K562 (cell line): Measurements from ENCODE around the gene TBX1. TPM values are rescaled to one million over a fixed set of nuclear protein-coding genes. Genes with fewer than 3 reads are reported as not detected.

ENCODE experiments used
- DIDO1 ChIP-seq: fragments of 450-650 bp; IDR thresholded peaks from 2 replicates; pipeline ENCODE4 v1.6.1; 2016; ENCODE audit warnings: low read depth, missing biosample characterization, missing genetic modification characterization
- GABPA ChIP-seq: fragments of 200-800 bp; sonication (Bioruptor generic); conservative IDR thresholded peaks from 2 replicates; pipeline ENCODE4 v1.6.1; 2016; ENCODE audit warnings: low read depth, missing genetic modification characterization, missing compliant biosample characterization
- GTF2E2 ChIP-seq: fragments of 200-800 bp; sonication (Bioruptor generic); IDR thresholded peaks from 2 replicates; pipeline ENCODE4 v1.6.1; 2016; ENCODE audit warnings: missing genetic modification characterization, missing compliant biosample characterization
- KDM5B ChIP-seq: fragments of 200-600 bp; sonication (generic); IDR thresholded peaks from 2 replicates; pipeline ENCODE4 v1.6.1; 2012; ENCODE audit warnings: low read depth, mild to moderate bottlenecking, moderate library complexity, low read length, control low read depth, inconsistent platforms; ENCODE audit not compliant: insufficient replicate concordance
- MCM2 ChIP-seq: fragments of 450-650 bp; IDR thresholded peaks from 2 replicates; pipeline ENCODE4 v1.6.1; 2017; ENCODE audit warnings: low read depth, mild to moderate bottlenecking
- NR3C1 ChIP-seq: sonication (generic); formaldehyde crosslinking; IDR thresholded peaks from 2 replicates; pipeline ENCODE4 v1.8.1; 2022; ENCODE audit warnings: missing genetic modification reagents
- SMAD1 ChIP-seq: fragments of 150-350 bp; IDR thresholded peaks from 2 replicates; pipeline ENCODE4 v1.6.1; 2014; ENCODE audit warnings: low read length, low read depth; ENCODE audit not compliant: partially characterized antibody
- ZFPM2 ChIP-seq: fragments of 250-450 bp; sonication (Bioruptor Pico); IDR thresholded peaks from 2 replicates; pipeline ENCODE4 v1.5.1; 2022; ENCODE audit warnings: mild to moderate bottlenecking
- ZNF133 ChIP-seq: fragments of 250-450 bp; sonication (Bioruptor Pico); IDR thresholded peaks from 2 replicates; pipeline ENCODE4 v1.4.0; 2020; ENCODE audit warnings: mild to moderate bottlenecking
- ZNF217 ChIP-seq: sonication (generic); formaldehyde crosslinking; IDR thresholded peaks from 2 replicates; pipeline ENCODE4 v1.8.0; 2022; ENCODE audit warnings: mild to moderate bottlenecking, missing genetic modification reagents
- ZNF311 ChIP-seq: fragments of 250-450 bp; sonication (Bioruptor Pico); IDR thresholded peaks from 2 replicates; pipeline ENCODE4 v1.4.0; 2020; ENCODE audit warnings: mild to moderate bottlenecking, moderate library complexity
- ZNF561 ChIP-seq: fragments of 450-650 bp; formaldehyde crosslinking; conservative IDR thresholded peaks from 2 replicates; pipeline ENCODE4 v1.4.0; 2020; ENCODE audit warnings: mild to moderate bottlenecking, moderate library complexity
- ZNF583 ChIP-seq: fragments of 250-450 bp; sonication (Bioruptor Pico); IDR thresholded peaks from 2 replicates; pipeline ENCODE4 v1.4.0; 2020
- ZNF696 ChIP-seq: fragments of 250-450 bp; sonication (Bioruptor Pico); conservative IDR thresholded peaks from 2 replicates; pipeline ENCODE4 v1.4.0; 2020; ENCODE audit warnings: mild to moderate bottlenecking, moderate library complexity
- polyA plus RNA-seq, 8 experiments: library from polyadenylated mRNA; depleted of rRNA in 4 of 8; stranded (reverse) in 5 of 8; unstranded in 3 of 8; fragments of >200 nt; fragmentation: Nextera tagmentation in 2 of 8; fragmentation: Illumina TruSeq in 1 of 8; extraction: Ambion mirVana in 2 of 8; extraction: Trizol in 1 of 8; gene quantifications; 2 replicates each; pipeline versions ENCODE4 v1.2.1 to v1.2.3, GENCODE V29; 2011 to 2014; ENCODE audit warnings: inconsistent platforms in 1 of 8, missing spikeins in 1 of 8
- total RNA-seq, 7 experiments: library from RNA; depleted of rRNA in 6 of 7; stranded (reverse); fragments of >200 nt in 6 of 7; fragmentation: Illumina TruSeq in 2 of 7; extraction: Trizol in 2 of 7; gene quantifications; 2 replicates each; pipeline versions ENCODE4 v1.2.1 to v1.2.3, GENCODE V29; 2011 to 2021; ENCODE audit warnings: low replicate concordance in 1 of 7
- TF ChIP-seq, protein P1 (sequence below): sonication (generic); formaldehyde crosslinking; IDR thresholded peaks from 2 replicates; pipeline ENCODE4 v1.8.0; 2023; ENCODE audit warnings: missing genetic modification reagents, mild to moderate bottlenecking, borderline replicate concordance
- TF ChIP-seq, protein P2 (sequence below): sonication (generic); formaldehyde crosslinking; IDR thresholded peaks from 2 replicates; pipeline ENCODE4 v1.9.0; 2022; ENCODE audit warnings: mild to moderate bottlenecking, missing genetic modification reagents
- TF ChIP-seq, protein P3 (sequence below), 2 experiments: IDR thresholded peaks; 2 replicates each; pipeline ENCODE4 v1.6.1; 2011; ENCODE audit warnings: borderline replicate concordance in 1 of 2, control low read depth in 1 of 2, low read depth in 1 of 2, low read length in 1 of 2, mild to moderate bottlenecking in 1 of 2, mixed read lengths in 1 of 2, moderate library complexity in 1 of 2; ENCODE audit not compliant: insufficient read depth in 1 of 2, insufficient read length in 1 of 2, poor library complexity in 1 of 2, severe bottlenecking in 1 of 2; ENCODE audit errors: extremely low read depth in 1 of 2
- TF ChIP-seq, protein P4 (sequence below): sonication (generic); formaldehyde crosslinking; IDR thresholded peaks from 2 replicates; pipeline ENCODE4 v1.8.1; 2023; ENCODE audit warnings: mild to moderate bottlenecking, missing genetic modification reagents
- TF ChIP-seq, protein P5 (sequence below), 2 experiments: fragments of 250-450 bp in 1 of 2; fragments of 450-650 bp in 1 of 2; sonication (Bioruptor Pico) in 1 of 2; IDR thresholded peaks; 2 replicates each; pipeline versions ENCODE4 v1.6.1 to v1.8.0; 2016 to 2021; ENCODE audit warnings: mild to moderate bottlenecking in 2 of 2, moderate library complexity in 2 of 2, missing compliant biosample characterization in 1 of 2, missing genetic modification characterization in 1 of 2

The TBX1 gene
- total and polyA plus RNA-seq, 9 of the 15 experiments (the other 6 are each of a cell fraction or from before 2014, with no cell fraction given), result 0.07 to 35.0 (median 3.9) TPM

DNA sequence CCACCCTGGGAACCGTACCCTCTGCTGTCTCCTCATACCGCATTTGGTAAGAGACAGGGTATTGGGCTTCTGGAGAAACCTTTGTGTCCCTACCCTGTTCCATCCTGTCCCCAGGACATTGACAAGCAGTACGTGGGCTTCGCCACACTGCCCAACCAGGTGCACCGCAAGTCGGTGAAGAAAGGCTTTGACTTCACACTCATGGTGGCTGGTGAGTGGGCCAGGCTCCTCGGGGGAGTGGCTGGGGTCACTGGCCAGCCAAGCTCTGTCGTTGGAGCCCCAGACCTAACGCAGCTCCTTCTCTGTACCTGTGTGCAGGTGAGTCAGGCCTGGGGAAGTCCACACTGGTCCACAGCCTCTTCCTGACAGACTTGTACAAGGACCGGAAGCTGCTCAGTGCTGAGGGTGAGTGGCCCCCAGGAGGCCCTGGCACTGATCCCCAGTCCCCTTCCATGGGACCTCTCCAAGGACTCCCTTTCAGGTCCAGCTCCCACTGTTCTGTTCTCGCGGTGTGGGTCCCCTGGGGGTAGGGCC lies 41.0 kb upstream of the TBX1 start (continued):
- TF ChIP-seq, protein P1, sequence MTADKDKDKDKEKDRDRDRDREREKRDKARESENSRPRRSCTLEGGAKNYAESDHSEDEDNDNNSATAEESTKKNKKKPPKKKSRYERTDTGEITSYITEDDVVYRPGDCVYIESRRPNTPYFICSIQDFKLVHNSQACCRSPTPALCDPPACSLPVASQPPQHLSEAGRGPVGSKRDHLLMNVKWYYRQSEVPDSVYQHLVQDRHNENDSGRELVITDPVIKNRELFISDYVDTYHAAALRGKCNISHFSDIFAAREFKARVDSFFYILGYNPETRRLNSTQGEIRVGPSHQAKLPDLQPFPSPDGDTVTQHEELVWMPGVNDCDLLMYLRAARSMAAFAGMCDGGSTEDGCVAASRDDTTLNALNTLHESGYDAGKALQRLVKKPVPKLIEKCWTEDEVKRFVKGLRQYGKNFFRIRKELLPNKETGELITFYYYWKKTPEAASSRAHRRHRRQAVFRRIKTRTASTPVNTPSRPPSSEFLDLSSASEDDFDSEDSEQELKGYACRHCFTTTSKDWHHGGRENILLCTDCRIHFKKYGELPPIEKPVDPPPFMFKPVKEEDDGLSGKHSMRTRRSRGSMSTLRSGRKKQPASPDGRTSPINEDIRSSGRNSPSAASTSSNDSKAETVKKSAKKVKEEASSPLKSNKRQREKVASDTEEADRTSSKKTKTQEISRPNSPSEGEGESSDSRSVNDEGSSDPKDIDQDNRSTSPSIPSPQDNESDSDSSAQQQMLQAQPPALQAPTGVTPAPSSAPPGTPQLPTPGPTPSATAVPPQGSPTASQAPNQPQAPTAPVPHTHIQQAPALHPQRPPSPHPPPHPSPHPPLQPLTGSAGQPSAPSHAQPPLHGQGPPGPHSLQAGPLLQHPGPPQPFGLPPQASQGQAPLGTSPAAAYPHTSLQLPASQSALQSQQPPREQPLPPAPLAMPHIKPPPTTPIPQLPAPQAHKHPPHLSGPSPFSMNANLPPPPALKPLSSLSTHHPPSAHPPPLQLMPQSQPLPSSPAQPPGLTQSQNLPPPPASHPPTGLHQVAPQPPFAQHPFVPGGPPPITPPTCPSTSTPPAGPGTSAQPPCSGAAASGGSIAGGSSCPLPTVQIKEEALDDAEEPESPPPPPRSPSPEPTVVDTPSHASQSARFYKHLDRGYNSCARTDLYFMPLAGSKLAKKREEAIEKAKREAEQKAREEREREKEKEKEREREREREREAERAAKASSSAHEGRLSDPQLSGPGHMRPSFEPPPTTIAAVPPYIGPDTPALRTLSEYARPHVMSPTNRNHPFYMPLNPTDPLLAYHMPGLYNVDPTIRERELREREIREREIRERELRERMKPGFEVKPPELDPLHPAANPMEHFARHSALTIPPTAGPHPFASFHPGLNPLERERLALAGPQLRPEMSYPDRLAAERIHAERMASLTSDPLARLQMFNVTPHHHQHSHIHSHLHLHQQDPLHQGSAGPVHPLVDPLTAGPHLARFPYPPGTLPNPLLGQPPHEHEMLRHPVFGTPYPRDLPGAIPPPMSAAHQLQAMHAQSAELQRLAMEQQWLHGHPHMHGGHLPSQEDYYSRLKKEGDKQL (CRISPR knock-in tag), result no peak
- no peak for TF ChIP-seq GTF2E2
- TF ChIP-seq ZNF583 (CRISPR knock-in tag), result no peak
- no peak for TF ChIP-seq ZNF696 (CRISPR knock-in tag)
- no peak for TF ChIP-seq MCM2
- TF ChIP-seq, protein P2, sequence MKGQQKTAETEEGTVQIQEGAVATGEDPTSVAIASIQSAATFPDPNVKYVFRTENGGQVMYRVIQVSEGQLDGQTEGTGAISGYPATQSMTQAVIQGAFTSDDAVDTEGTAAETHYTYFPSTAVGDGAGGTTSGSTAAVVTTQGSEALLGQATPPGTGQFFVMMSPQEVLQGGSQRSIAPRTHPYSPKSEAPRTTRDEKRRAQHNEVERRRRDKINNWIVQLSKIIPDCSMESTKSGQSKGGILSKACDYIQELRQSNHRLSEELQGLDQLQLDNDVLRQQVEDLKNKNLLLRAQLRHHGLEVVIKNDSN (CRISPR knock-in tag), result no peak
- peak; percentile 55 for TF ChIP-seq SMAD1
- no peak for TF ChIP-seq DIDO1 (tag)
- TF ChIP-seq ZFPM2, result 0 out of 2 replicates have a peak, but pooled peaks have one; percentile 35
- peak; percentile 4 for TF ChIP-seq KDM5B
- TF ChIP-seq, protein P3, sequence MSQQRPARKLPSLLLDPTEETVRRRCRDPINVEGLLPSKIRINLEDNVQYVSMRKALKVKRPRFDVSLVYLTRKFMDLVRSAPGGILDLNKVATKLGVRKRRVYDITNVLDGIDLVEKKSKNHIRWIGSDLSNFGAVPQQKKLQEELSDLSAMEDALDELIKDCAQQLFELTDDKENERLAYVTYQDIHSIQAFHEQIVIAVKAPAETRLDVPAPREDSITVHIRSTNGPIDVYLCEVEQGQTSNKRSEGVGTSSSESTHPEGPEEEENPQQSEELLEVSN (IDR thresholded peaks at IDR 0.05; ENCODE audit: borderline replicate concordance in 1 of 2, extremely low read depth in 1 of 2, insufficient read depth in 1 of 2, insufficient read length in 1 of 2, low read depth in 1 of 2, low read length in 1 of 2, poor library complexity in 1 of 2, severe bottlenecking in 1 of 2), result no peak
- TF ChIP-seq ZNF311 (CRISPR knock-in tag), result no peak
- TF ChIP-seq ZNF561 (CRISPR knock-in tag), result no peak
- no peak for TF ChIP-seq NR3C1
- TF ChIP-seq, protein P4, sequence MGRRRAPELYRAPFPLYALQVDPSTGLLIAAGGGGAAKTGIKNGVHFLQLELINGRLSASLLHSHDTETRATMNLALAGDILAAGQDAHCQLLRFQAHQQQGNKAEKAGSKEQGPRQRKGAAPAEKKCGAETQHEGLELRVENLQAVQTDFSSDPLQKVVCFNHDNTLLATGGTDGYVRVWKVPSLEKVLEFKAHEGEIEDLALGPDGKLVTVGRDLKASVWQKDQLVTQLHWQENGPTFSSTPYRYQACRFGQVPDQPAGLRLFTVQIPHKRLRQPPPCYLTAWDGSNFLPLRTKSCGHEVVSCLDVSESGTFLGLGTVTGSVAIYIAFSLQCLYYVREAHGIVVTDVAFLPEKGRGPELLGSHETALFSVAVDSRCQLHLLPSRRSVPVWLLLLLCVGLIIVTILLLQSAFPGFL (CRISPR knock-in tag), result no peak
- no peak for TF ChIP-seq ZNF133 (CRISPR knock-in tag)
- no peak for TF ChIP-seq ZNF217
- no peak for TF ChIP-seq GABPA
- TF ChIP-seq, protein P5, sequence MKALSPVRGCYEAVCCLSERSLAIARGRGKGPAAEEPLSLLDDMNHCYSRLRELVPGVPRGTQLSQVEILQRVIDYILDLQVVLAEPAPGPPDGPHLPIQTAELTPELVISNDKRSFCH (CRISPR knock-in tag; IDR thresholded peaks at IDR 0.05), result no peak
- TF ChIP-seq, protein P5 (tag; IDR thresholded peaks at IDR 0.05), result no peak
